ENCODE data around the gene EPOP.

Gene EPOP

DNA sequence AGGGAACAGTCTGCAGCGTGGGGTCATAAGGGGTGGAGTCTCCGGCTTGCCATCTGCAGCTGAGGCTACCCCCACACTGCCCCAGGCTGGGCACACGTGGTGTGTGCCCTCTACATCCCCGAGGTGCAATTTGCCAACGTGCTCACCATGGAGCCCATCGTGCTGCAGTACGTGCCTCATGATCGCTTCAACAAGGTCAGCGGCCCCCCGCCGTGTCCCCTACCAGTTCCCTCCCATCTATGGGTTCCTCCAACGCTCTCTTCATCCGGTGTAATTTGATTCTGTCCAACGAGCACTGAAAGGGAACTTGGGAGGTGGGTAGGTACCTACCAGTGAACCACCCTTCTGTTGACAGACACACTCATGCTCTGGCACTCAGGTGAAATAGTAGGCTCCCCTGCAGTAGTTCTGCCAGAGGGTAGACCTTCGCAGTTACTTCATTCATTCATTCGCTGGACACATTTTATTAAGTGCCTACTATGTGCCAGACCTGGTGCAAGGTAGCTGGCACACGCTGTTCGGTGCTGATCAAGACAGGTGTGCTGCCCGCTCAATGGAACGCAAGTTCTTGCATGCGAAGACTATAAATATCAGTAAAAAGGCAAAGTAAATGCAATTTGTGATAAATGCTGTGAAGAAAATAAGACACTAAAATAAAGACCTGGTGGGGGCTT is 33.1 kb upstream of the EPOP start:
- no peaks in the 10 kb centered on the region for H3K9me3 ChIP-seq
- peaks cover 30 to 38% of the 10 kb centered on the region in 2 experiments for H3K4me1 ChIP-seq (ENCODE audit: control insufficient read depth in 1 of 2, insufficient read depth in 1 of 2, low read depth in 1 of 2, low read length in 1 of 2)
- peaks cover 14% of the 10 kb centered on the region for H3K27me3 ChIP-seq
- no peak overlapping the region for H3K27ac ChIP-seq
- H3K4me3 ChIP-seq (ENCODE audit: low read depth in 1 of 2, low read length in 1 of 2): no peak overlapping the region
- TF ChIP-seq CTCF (IDR thresholded peaks at IDR 0.05): no peak
- peaks cover 38% of the 10 kb centered on the region for H3K36me3 ChIP-seq

GRCh38 chr17:38706505-38707216 is 31.9 kb upstream of the EPOP start:
- Histone ChIP-seq H3K27me3 (peaks cover 14% of the 10 kb centered on the region), H3K27ac (peak overlapping the region; percentile 93), H3K9me3 (no peaks in the 10 kb centered on the region), H3K4me3 (ENCODE audit: low read depth in 1 of 2, low read length in 1 of 2) (peak overlapping the region; percentile 86 to 93), H3K36me3 (peaks cover 26% of the 10 kb centered on the region), H3K4me1 (ENCODE audit: control insufficient read depth in 1 of 2, insufficient read depth in 1 of 2, low read depth in 1 of 2, low read length in 1 of 2) (peaks cover 37 to 48% of the 10 kb centered on the region in 2 experiments)
- TF ChIP-seq CTCF (IDR thresholded peaks at IDR 0.05): no peak

- Histone ChIP-seq H3K27ac (peak overlapping the region; percentile 93), H3K27me3 (peaks cover 14% of the 10 kb centered on the region), H3K36me3 (peaks cover 19% of the 10 kb centered on the region), H3K4me1 (ENCODE audit: control insufficient read depth in 1 of 2, insufficient read depth in 1 of 2, low read depth in 1 of 2, low read length in 1 of 2) (peaks cover 44 to 55% of the 10 kb centered on the region in 2 experiments), H3K4me3 (ENCODE audit: low read depth in 1 of 2, low read length in 1 of 2) (peak overlapping the region; percentile 86 to 93), H3K9me3 (no peaks in the 10 kb centered on the region)
- no peak for TF ChIP-seq CTCF (IDR thresholded peaks at IDR 0.05)
Observed at GRCh38 chr17:38705803-38706504, 31.2 kb upstream of the EPOP start.

- Histone ChIP-seq H3K36me3 (peaks cover 18% of the 10 kb centered on the region), H3K4me3 (ENCODE audit: low read depth in 1 of 2, low read length in 1 of 2) (peak overlapping the region; percentile 86 to 93), H3K27me3 (peaks cover 14% of the 10 kb centered on the region), H3K4me1 (ENCODE audit: control insufficient read depth in 1 of 2, insufficient read depth in 1 of 2, low read depth in 1 of 2, low read length in 1 of 2) (peaks cover 49 to 59% of the 10 kb centered on the region in 2 experiments), H3K27ac (peak overlapping the region; percentile 93), H3K9me3 (no peaks in the 10 kb centered on the region)
- no peak for TF ChIP-seq CTCF (IDR thresholded peaks at IDR 0.05)
Observed at GRCh38 chr17:38705523-38705802, 30.7 kb upstream of the EPOP start.

- H3K4me1 ChIP-seq (ENCODE audit: control insufficient read depth in 1 of 2, insufficient read depth in 1 of 2, low read depth in 1 of 2, low read length in 1 of 2): peaks cover 54 to 62% of the 10 kb centered on the region in 2 experiments
- peaks cover 14% of the 10 kb centered on the region for H3K27me3 ChIP-seq
- H3K36me3 ChIP-seq: peaks cover 12% of the 10 kb centered on the region
- TF ChIP-seq CTCF (IDR thresholded peaks at IDR 0.05): no peak
- peak within 1 kb of the TSS; percentile 86 to 93 for H3K4me3 ChIP-seq (ENCODE audit: low read depth in 1 of 2, low read length in 1 of 2)
- H3K27ac ChIP-seq: peak within 1 kb of the TSS; percentile 93
- no peaks in the 10 kb centered on the region for H3K9me3 ChIP-seq
Observed at GRCh38 chr17:38704606-38705522, 30.1 kb upstream of the EPOP start, which contains the start of gene MLLT6. MLLT6 (plus strand) TSS chr17:38705273; CDS start chr17:38705633, 360 bp downstream.
